OCI-LY7 (cell line): ENCODE results near the gene BRSK2.

Experiments
- CTCF ChIP-seq: fragments of 200-600 bp; sonication (generic); conservative IDR thresholded peaks from 2 replicates; pipeline ENCODE4 v1.5.1; 2014; ENCODE audit warnings: mild to moderate bottlenecking, antibody characterized with exemption, low read length, moderate library complexity, mixed read lengths
- EZH2phosphoT487 ChIP-seq: fragments of 200-600 bp; sonication (generic); IDR thresholded peaks from 2 replicates; pipeline ENCODE4 v1.6.1; 2018; ENCODE audit warnings: low read depth, borderline replicate concordance, mild to moderate bottlenecking, mixed run types, antibody characterized with exemption, low read length, moderate library complexity, mixed read lengths

- no peak for TF ChIP-seq CTCF
- no peak for TF ChIP-seq EZH2phosphoT487
Observed at GRCh38 chr11:1455763-1456060, 66.0 kb downstream of the BRSK2 start.
